ENCODE data around the gene ZBTB7C. TPM values are rescaled to one million over a fixed set of nuclear protein-coding genes. Genes with fewer than 3 reads are reported as not detected.

ZBTB7C gene
- polyA plus RNA-seq, 1 of the 3 experiments (the other 2 are of a cell fraction): 0.05 TPM

DNA sequence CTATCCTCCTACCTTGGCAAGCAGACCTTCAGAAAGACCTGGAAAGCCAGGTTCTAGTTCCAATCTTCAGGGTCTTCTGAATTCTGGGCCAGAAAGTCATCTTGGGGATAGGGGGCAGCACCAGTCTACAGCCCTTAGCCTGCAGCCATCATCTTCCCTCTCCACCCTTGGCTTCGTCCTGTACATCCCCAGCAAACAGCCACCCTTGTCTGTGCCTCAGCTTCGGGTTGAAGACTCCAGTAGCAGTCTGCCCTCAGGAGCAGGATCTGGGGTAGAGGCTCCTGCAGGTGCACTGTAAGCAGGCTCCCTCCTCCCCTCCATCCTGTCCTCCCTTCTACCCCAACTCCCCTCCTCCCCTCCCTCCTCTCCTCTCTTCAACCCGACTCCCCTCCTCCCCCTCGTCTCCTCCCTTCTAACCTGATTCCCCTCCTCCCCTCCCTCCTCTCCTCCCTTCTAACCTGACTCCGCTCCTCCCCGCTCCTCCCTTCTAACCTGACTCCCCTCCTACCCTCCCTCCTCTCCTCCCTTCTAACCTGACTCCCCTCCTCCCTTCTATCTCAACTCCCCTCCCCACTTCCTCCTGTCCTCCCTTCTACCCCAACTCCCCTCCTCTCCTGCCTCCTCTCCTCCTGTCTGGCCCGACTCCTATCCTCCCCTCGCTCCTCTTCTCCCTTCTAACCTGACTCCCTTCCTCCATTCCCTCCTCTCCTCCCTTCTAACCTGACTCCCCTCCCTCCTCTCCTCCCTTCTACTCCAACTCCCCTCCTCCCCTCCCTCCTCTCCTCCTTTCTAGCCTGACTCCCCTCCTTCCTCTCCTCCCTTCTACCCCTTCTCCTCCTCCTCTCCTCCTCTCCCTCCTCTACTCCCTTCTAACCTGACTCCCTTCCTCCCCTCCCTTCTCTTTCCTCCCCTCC lies 388.6 kb downstream of the ZBTB7C start (continued):
- TF ChIP-seq NFIC (IDR thresholded peaks at IDR 0.05; ENCODE audit: borderline replicate concordance): no peak
- no peak for TF ChIP-seq USF2 (IDR thresholded peaks at IDR 0.05; ENCODE audit: borderline replicate concordance, low read depth, low read length)

GRCh38 chr18:48019557-48020325 lies 389.4 kb downstream of the ZBTB7C start:
- Histone ChIP-seq H3K9ac (no peak overlapping the region), H3K4me3 (ENCODE audit: low read depth in 2 of 2, low read length in 1 of 2) (no peak overlapping the region), H2AFZ (ENCODE audit: low read depth) (no peak overlapping the region), H3K4me1 (ENCODE audit: control insufficient read depth in 1 of 2, insufficient read depth in 2 of 2, low read depth in 1 of 2, low read length in 1 of 2) (peaks cover 5 to 37% of the 10 kb centered on the region in 2 experiments; a peak in 3 of 4 replicates), H3K9me3 (no peaks in the 10 kb centered on the region; the same call in 1 of the 2 replicates), H3K27me3 (ENCODE audit: insufficient read depth) (peaks cover 22% of the 10 kb centered on the region), H3K9me2 (no peaks in the 10 kb centered on the region), H3K36me3 (replicated peaks in 1 of 2; ENCODE audit: control insufficient read depth in 1 of 2, insufficient read depth in 2 of 2, low read length in 1 of 2) (no peaks in the 10 kb centered on the region), H3K79me2 (ENCODE audit: insufficient read depth) (no peaks in the 10 kb centered on the region), H3K4me2 (no peak overlapping the region), H4K20me1 (ENCODE audit: insufficient read depth) (no peaks in the 10 kb centered on the region), H3F3A (replicated peaks; ENCODE audit: insufficient read depth) (peaks cover 10% of the 10 kb centered on the region), H3K27ac (ENCODE audit: low read depth in 2 of 2, low read length in 1 of 2) (no peak overlapping the region)
- no peak for TF ChIP-seq EP300 (IDR thresholded peaks at IDR 0.05; ENCODE audit: borderline replicate concordance in 1 of 2, low read depth in 1 of 2, low read length in 1 of 2)
- no peak for TF ChIP-seq FOSL2 (IDR thresholded peaks at IDR 0.05; ENCODE audit: borderline replicate concordance, low read depth)
- CTCF ChIA-PET: interaction anchor here (0.6 to 1.0 kb wide), 3 partner anchors 12 to 456 kb away, joined by 3 read pairs; no protein-coding TSS in a partner anchor
- POLR2A ChIA-PET: no interaction called here
- no peak for DNase-seq
- WGBS (ENCODE audit: low lambda C conversion rate): 66% methylated on average over 6 of the region's 6 CpGs

- H3K4me1 ChIP-seq (ENCODE audit: control insufficient read depth in 1 of 2, insufficient read depth in 2 of 2, low read depth in 1 of 2, low read length in 1 of 2): peaks cover 5 to 30% of the 10 kb centered on the region in 2 experiments; a peak in 3 of 4 replicates
- H3F3A ChIP-seq (replicated peaks; ENCODE audit: insufficient read depth): peaks cover 8% of the 10 kb centered on the region
- no peaks in the 10 kb centered on the region; the same call in 1 of the 2 replicates for H3K9me3 ChIP-seq
- CTCF ChIA-PET: interaction anchor here (0.6 kb wide), 1 partner anchor 423 kb away, joined by 3 read pairs; no protein-coding TSS in a partner anchor
- H3K27ac ChIP-seq (ENCODE audit: low read depth in 2 of 2, low read length in 1 of 2): no peak overlapping the region
- TF ChIP-seq, protein P1, sequence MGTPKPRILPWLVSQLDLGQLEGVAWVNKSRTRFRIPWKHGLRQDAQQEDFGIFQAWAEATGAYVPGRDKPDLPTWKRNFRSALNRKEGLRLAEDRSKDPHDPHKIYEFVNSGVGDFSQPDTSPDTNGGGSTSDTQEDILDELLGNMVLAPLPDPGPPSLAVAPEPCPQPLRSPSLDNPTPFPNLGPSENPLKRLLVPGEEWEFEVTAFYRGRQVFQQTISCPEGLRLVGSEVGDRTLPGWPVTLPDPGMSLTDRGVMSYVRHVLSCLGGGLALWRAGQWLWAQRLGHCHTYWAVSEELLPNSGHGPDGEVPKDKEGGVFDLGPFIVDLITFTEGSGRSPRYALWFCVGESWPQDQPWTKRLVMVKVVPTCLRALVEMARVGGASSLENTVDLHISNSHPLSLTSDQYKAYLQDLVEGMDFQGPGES (IDR thresholded peaks at IDR 0.05; ENCODE audit: low read depth, low read length): no peak
- no peak for TF ChIP-seq EZH2phosphoT487 (IDR thresholded peaks at IDR 0.05; ENCODE audit: borderline replicate concordance, low read depth)
- TF ChIP-seq ELF1 (IDR thresholded peaks at IDR 0.05): no peak
- no peak for TF ChIP-seq REST (IDR thresholded peaks at IDR 0.05; ENCODE audit: low read depth, low read length)
- no peak for TF ChIP-seq USF2 (IDR thresholded peaks at IDR 0.05; ENCODE audit: borderline replicate concordance, low read depth, low read length)
- H3K9me2 ChIP-seq: no peaks in the 10 kb centered on the region
- H4K20me1 ChIP-seq (ENCODE audit: insufficient read depth): no peaks in the 10 kb centered on the region
- no peak for DNase-seq
- no peak overlapping the region for H3K4me3 ChIP-seq (ENCODE audit: low read depth in 2 of 2, low read length in 1 of 2)
- no peak overlapping the region for H3K9ac ChIP-seq
- no peaks in the 10 kb centered on the region for H3K79me2 ChIP-seq (ENCODE audit: insufficient read depth)
- H3K4me2 ChIP-seq: no peak overlapping the region
- 72% methylated on average over 3 of the region's 3 CpGs for WGBS (ENCODE audit: low lambda C conversion rate)
- H2AFZ ChIP-seq (ENCODE audit: low read depth): no peak overlapping the region
- POLR2A ChIA-PET: no interaction called here
- peaks cover 22% of the 10 kb centered on the region for H3K27me3 ChIP-seq (ENCODE audit: insufficient read depth)
- no peaks in the 10 kb centered on the region for H3K36me3 ChIP-seq (replicated peaks in 1 of 2; ENCODE audit: control insufficient read depth in 1 of 2, insufficient read depth in 2 of 2, low read length in 1 of 2)
Observed at GRCh38 chr18:48018851-48019250, 390.3 kb downstream of the ZBTB7C start.

Data from SK-N-SH (cell line).